Adrenal gland (tissue), 5 donors: ENCODE measurements around the gene N4BP2L2.

Source experiments
- POLR2A ChIP-seq, 2 donors: fragments of 450-650 bp; IDR thresholded peaks; one replicate each; pipeline ENCODE4 v1.6.1; 2017; ENCODE audit warnings: antibody characterized with exemption in 2 of 2, mild to moderate bottlenecking in 2 of 2, moderate library complexity in 1 of 2
- TF ChIP-seq, protein P1 (sequence below), 6 experiments: fragments of 450-650 bp in 4 of 6; fragments of 200-600 bp in 2 of 6; sonication (generic) in 1 of 6; IDR thresholded peaks; 1 replicate in 5 of 6; 2 replicates in 1 of 6; pipeline versions ENCODE4 v1.5.1 to v1.8.0; 2016 to 2021; ENCODE audit warnings: antibody characterized with exemption in 6 of 6, mild to moderate bottlenecking in 2 of 6, moderate library complexity in 1 of 6
- donor health status: DM: no; HTN: no; CAD: no.

DNA sequence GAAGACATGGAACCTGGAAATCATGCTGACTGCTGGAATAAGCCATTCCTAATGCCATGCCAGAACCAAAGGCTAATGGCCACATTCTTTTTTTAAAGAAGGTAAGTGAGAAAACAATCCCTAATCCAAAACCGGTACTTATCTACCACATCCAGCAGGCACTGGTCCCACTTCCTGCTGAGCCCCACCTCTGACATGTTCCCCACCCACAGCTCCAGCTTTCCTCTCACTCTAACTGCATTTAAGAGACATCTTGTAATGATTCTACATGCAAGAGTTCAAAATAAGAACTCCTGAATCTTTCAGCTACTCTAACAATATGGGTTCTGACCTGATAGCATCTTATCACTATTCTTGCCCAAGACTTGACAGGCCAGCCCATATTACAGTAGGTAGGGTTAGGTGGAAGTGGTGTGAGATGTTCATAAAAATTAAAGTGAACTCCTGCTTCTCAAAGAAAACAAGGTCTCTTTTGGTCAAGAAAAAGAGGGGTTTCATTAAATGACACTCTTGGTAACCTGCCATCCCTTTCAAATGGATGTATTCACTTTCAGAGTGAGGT lies 41.9 kb downstream of the N4BP2L2 start:
- TF ChIP-seq POLR2A (IDR thresholded peaks at IDR 0.05), result no peak
- TF ChIP-seq, protein P1, sequence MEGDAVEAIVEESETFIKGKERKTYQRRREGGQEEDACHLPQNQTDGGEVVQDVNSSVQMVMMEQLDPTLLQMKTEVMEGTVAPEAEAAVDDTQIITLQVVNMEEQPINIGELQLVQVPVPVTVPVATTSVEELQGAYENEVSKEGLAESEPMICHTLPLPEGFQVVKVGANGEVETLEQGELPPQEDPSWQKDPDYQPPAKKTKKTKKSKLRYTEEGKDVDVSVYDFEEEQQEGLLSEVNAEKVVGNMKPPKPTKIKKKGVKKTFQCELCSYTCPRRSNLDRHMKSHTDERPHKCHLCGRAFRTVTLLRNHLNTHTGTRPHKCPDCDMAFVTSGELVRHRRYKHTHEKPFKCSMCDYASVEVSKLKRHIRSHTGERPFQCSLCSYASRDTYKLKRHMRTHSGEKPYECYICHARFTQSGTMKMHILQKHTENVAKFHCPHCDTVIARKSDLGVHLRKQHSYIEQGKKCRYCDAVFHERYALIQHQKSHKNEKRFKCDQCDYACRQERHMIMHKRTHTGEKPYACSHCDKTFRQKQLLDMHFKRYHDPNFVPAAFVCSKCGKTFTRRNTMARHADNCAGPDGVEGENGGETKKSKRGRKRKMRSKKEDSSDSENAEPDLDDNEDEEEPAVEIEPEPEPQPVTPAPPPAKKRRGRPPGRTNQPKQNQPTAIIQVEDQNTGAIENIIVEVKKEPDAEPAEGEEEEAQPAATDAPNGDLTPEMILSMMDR (IDR thresholded peaks at IDR 0.05), result no peak
